SK-N-MC (cell line): ENCODE data around the gene XPO6.

ENCODE experiments used
- EZH2 ChIP-seq: fragments of 200-600 bp; sonication (generic); IDR thresholded peaks from one replicate; pipeline ENCODE4 v1.6.1; 2017; ENCODE audit warnings: antibody characterized with exemption
- POLR2AphosphoS5 ChIP-seq: IDR thresholded peaks from 2 replicates; pipeline ENCODE4 v1.6.1; 2012; ENCODE audit warnings: mild to moderate bottlenecking, low read depth, low read length, borderline replicate concordance

DNA sequence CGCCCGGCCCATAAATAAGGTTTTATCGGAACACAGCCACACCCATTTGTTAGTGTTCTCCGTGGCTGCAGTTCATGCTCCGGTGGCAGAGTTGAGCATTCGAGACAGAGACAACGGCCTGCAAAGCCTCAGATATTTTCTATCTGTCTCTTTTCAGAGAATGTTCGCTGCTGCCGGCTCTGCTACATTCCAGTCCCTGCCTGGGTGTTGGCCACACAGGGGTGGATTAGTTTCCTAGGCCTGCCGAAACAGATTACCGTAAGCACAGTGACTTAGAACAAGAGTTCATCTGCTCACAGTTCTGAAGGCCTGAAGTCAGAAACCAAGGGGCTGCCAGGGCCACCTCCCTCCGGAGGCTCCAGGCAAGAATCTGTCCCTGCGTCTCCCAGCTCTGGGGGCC is 129.1 kb downstream of the XPO6 start:
- TF ChIP-seq EZH2 (no peak), POLR2AphosphoS5 (no peak)
